COLO829 (cell line): ENCODE results near the gene NR3C2.
"Not testable (repeated sequence)": the region's sequence is repeated elsewhere in the genome, so short reads cannot be mapped to it uniquely, and the experiment has no call there.

Experiments
- DNase-seq: peaks from one replicate; pipeline ENCODE4 v3.0.0; 2012; ENCODE audit warnings: low spot score

NR3C2 gene

DNA sequence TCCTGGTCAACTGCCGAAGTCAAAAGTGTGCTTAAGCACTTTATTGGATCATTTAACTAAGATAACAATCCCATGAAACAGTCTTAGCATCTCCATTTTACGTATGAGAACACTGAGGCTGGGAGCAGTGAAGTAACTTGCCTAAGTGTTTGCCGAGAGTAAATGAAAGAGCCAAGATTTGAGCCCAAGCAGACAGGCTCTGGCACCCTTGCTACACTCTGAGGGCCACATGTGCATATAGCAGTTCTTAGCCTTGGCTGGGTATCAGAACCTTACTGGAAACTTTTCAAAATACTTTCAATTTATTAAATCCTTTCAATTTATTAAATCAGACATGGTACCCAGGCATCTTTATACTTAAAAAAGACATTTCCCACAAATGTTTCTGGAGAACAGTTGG, 225.9 kb downstream of the NR3C2 start:
- DNase-seq = no peak

DNA sequence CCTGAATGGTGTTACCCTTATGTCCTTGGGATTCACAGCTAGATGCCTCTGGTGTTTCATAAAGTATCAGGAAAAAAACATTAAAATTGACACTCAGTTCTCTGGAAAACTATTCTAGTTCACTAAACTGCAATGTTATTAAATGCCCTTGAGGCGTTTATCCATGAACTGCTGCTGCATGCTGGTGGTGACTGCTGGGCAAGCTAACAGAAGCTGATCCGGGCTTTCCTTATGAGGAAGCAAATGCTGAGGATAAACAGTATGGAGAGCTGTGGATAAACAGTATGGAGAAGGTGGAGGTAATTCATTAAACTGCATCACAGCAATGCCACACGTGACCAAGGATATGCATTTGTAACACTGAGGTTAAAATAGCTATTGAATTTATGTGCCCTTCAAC, 227.0 kb downstream of the NR3C2 start:
- DNase-seq = no peak

DNA sequence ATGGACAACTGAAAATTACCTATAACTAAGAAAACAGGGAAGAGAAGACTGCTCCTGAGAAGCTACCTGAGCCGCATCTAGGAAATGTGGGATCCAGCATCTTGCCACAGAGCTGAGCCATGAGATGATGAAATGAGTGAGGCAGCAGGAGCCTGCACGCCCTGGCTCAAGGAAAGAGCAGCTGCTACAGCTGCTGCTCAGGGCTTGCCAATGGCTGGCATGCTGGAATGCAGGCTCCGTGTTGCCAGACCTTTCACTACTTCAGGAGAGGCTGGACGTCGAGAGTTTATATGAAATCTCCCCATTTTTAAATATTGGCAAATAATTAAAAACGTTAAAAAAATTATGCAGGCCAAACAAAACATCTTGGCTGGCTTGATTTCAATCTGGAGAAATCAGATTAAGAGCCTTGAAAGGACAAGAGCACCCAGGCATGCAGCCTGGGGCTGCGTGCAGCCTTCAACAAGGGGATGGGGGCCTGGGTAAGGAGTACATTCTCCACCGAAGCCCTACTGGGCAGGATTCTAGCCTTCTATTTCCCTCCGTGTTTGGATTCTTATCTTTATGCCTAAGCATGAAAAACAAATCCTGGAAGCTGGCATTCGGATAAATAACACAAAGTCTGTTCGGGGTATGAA, 227.6 kb downstream of the NR3C2 start:
- DNase-seq = no peak

DNA sequence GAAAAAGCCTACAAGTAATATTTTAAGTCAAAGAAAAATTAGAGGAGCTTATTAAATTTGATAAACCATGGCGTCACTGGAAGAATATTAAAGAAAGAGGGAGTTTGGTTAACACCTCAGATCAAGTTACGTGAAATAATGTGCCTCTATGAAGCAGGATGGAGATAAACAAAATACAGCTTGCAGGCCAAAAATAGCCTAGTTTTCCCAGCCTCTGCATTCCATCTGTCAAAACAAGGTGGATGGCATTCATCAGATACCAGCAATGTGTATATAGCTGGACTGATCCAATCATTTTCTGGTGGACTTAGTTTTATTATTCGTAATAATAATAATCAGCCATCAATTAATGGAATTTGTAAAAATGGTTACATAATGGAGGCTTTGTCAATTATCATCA, 230.7 kb downstream of the NR3C2 start:
- no peak for DNase-seq

DNA sequence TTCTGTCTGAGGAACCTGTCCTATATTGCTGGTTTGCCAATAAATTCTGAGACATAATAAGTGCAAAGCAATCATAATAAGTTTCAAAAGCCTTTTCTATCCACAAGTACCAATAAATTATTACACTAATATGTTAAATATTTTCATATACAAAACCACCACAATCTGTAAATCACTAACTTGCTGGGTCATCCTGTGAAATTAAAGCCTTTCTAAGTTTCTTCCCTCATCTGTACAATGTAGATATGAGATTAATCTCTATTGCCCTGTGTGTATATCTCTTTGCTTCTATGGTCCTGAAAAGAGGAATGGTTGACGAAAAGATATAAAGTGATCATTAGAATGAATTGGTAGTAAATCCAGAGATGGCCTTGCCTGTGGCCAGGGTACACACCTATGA, 231.6 kb downstream of the NR3C2 start:
- DNase-seq = no peak

DNA sequence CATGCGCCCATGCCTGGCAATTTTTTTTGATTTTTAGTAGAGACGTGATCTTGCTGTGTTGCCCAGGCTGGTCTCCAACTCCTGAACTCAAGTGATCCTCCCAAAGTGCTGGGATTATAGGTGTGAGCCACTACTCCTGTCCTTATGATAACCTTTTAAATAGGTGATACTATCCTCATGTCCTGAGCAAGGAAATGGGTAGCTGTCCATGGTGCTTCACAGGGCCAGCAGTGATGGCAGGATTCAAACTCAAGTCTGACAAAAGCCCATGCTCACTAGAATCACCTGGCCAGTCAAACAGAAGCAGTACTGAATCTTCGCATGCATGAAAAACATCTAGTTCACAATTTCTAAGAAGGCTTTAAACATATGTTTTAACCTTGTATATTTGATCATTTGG, 235.1 kb downstream of the NR3C2 start:
- DNase-seq = no peak

DNA sequence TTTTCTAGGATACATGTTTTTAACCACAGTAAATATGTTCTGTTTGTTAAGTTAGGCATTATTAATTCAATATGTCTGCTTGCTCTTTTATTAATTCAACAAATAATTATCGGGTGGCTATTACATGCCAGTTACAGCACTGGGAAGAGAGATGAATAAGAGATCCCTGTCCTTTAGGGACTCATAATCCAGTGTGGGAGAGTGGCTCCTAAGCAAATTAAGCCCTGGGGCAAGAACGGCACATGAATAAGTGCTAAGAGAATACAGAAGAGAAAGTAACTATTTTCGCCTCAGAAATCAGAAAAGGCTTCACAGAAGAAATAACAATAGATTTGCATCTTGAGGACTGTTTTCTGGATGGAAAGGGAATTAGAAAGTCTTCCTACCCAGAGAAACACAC, 236.7 kb downstream of the NR3C2 start:
- DNase-seq = peak; percentile 30

DNA sequence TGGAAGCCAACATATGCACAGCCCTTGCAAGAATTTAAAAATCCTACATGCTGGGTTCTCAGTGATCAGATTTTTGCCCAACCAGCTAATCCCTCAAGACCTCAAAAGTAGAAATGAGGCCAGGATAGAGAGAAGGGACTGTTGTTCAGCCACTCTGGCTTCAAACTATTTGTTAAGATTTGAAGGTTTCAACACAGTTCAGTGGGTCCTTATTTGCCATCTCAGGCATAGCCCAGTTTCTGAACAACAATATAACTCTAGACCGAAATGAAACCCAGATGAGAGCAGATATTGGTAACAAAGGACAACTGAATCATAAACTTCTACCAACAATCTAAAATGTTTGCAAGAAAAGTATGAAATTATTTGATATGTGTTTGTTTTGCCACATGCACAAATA, 237.3 kb downstream of the NR3C2 start:
- DNase-seq = no peak

DNA sequence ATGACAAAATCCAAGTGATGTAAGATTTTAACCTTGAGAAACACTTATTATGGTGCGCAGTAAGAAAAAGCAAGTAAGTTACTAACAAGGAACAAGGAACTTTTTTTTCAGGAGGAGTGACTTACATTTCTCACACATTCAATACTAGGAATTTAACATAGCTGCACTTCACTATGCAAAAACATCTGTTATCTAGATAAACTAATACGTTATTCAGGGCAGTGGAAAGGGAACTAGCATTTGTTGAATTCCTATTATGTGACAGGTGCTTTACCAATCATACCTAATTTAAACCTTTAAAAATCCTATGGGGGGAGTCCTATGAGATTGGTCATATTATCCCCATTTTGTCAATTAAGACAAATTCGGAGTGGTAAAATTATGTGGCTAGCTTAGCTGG, 238.0 kb downstream of the NR3C2 start:
- DNase-seq = no peak

DNA sequence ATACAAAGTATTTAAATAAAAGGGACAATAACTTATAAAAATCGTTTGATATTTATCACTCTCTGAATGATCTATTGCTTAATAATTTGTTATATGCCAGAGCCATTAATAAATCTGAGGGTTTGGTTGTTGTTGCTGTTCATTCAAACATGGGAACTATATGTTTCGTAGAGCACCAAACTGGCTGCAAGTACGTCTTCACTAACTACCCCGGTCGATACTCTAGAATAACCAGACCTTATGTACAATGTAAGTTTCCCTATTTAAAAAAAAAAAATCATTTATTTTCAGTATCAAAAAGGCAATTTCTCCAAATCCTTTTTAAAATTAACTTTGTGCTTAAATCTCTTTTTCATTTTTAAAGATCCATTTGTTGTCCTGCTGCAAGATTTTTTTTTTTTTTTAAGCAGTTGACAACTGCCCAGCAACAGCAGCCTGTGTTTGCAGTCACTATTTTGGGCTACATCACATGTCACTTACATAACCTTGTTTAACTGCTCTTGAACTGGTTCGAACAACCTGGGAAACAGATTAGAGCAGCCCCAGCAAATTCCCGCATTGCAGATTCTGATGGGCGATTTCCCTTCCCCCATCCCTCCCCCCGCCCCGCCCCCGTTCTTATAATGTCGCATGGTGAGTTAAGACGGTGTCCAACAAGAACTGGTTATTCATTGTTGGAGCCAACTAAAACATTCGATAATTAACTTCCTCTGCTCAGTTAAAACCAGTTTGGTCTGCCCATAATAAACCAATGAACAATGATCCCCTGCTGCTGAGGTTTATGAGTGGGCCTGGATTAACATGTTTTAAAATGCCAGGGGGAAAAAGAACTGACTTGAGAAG, 238.9 kb downstream of the NR3C2 start:
- DNase-seq = no peak

DNA sequence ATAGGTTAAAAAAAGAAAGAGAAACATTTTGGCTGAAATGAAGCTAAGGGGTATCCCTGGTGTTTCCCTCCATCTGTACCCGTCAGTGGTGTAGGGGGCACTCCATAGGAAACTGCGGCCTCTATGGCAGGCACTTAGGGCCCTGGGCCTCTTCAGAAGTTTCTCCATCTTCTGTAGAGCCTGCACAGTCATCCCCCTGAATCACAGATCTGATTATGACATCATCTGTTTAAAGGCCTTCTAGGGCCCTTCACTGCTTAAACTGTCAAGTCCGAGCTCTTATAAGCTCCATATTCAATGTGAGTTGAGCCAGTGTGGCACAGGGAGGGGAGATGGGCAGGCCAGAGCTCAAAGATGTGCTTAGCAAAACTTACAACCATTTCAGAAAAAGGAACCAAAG, 241.3 kb downstream of the NR3C2 start:
- no peak for DNase-seq

DNA sequence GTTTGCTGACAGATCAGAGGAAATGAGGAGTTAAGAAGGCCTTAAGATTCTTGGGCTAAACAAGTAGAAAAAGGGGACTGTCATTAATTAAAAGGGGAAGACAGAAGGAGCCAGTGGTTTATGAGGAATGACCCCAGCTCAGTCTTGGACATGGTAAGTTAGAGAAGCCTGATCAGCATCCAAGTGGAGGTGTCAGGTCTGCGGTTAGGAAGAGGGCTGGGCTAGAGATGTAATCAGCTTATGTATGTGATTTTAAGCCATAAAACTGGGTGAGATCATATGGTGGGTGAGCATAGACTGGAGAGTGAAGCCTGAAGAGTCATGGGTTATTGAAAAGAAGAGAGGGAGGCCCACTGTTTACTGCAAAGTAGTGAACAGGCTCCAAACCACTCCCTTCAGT, 246.1 kb downstream of the NR3C2 start:
- DNase-seq = no peak

DNA sequence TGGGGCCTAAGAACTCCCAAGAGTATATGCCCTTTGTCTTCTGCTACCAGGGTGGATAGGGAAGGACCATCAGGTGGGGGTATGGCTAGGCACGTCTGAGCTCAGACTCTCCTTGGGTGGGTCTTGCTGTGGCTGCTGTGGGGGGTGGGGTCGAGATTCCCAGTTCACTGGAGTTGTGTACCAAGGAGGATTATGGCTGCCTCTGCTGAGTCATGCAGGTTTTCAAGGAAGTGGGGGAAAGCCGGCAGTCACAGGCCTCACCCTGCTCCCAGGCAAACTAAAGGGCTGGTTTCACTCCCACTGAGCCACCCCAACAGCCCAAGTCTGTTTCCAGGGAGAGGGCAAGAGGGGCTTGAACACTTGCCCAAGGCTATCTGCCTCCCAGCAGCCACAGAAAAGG, 249.7 kb downstream of the NR3C2 start:
- no peak for DNase-seq

DNA sequence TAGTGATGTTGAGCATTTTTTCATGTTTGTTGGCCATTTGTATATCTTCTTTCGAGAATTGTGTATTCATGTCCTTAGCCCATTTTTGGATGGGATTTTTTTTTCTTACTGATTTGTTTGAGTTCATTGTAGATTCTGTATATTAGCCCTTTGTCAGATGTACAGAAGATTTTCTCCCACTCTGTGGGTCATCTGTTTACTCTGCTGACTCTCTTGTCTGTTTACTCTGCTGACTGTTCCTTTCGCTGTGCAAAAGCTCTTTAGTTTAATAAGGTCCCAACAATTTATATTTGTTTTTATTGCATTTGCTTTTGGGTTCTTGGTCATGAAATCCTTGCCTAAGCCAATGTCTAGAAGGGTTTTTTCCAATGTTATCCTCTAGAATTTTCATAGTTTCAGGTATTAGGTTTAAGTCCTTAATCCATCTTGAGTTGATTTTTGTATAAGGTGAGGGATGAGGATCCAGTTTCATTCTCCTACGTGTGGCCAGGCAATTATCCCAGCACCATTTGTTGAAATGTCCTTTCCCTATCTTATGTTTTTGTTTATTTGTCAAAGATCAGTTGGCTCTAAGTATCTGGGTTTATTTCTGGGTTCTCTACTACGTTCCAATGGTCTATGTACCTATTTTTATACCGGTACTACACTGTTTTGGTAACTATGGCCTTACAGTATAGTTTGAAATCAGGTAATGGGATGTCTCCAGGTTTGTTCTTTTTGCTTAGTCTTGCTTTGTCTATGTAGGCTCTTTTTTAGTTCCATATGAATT, 254.6 kb downstream of the NR3C2 start:
- DNase-seq = not testable (repeated sequence)

DNA sequence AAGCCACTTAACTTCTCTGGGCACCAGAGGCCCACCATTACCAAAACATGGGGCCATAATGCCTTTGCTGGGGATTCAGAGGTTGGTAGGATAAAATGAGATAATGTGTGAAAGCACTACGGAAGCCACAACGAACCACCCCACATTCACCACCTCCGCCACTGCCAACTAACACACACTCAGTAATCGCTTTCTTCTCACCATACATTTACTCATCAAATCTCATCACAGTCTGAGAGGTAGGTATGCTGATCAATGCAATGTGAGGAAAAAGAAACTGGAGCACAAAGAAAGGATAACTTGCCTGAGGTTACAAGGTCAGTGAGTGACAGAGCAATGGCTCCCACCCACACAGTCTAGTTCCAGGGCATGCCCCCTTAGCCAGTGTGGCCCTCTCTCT, 257.3 kb downstream of the NR3C2 start:
- DNase-seq = no peak

DNA sequence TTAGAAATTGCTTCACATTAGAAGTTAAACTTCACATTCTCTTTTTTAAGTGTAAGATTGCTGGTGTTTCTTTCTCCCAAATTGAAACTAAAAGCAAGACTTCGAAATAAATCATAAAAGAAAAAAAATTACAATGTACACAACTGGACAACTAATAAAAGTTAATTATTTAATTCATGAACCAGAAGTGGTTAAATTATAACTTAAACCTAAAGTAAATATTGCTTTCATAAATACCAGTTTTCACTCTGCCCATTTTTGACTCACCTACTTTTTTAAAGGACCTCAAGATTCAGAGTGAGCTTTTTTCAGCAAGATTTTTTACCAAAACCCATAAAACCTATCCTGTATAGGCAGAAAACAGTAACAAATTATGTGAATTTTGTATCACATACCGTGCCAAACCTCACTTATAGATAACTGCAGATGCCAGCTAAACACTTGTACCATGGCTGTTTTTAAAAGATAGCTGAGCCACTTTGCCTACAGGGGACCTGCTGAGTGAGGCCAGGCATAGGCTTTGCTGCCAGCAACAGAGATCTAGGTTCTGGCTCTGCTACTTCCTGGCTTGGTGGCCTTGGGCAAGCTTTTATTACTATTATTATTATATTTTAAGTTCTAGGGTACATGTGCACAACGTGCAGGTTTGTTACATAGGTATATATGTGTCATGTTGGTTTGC, 259.8 kb downstream of the NR3C2 start:
- no peak for DNase-seq

DNA sequence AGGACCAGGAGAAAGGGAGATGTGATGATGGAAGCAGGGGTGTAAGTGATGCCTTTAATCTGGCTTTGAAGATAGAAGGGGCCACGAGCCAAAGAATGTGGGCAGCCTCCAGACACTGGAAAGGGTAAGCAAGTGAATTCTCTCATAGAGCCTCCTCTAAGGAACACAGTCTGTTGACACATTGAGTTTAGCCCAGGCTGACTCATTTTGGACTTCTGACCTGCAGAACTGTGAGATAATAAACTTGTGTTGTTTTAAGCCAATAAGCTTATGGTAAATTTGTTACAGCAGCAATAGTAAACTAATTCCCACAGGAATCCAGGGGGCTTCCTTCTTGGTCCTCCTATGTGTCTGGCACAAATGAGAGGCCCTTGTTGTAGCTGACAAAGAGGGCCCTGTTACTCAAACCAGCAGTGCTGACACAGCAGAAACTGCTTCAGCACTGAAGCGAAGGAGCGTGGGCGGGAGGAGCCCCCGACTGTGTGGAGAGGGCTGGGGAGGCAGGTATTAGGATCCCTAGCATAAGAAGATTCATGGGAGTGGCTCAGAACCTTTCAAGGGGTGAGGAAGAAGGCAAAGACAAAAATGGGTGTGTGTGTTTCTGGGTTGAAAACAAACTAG, 268.7 kb downstream of the NR3C2 start:
- DNase-seq = peak; percentile 47

DNA sequence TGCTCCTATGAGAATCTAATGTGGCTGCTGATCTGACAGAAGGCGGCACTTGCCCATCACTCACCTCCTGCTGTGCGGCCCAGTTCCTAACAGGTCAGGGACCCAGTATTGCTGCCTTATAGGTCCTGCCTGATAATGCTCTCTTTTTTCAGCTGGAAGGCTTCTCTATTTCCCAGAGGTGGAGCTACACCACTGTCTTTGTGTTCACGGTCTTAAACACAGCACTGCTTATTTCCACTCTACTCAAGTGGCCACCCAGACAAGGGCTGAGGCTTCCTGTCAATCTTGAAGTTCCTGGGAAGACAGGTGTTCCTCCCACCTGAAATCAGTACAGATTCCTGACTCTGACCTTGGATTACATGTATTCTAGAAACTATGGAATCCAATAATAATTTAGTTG, 270.6 kb downstream of the NR3C2 start:
- no peak for DNase-seq

DNA sequence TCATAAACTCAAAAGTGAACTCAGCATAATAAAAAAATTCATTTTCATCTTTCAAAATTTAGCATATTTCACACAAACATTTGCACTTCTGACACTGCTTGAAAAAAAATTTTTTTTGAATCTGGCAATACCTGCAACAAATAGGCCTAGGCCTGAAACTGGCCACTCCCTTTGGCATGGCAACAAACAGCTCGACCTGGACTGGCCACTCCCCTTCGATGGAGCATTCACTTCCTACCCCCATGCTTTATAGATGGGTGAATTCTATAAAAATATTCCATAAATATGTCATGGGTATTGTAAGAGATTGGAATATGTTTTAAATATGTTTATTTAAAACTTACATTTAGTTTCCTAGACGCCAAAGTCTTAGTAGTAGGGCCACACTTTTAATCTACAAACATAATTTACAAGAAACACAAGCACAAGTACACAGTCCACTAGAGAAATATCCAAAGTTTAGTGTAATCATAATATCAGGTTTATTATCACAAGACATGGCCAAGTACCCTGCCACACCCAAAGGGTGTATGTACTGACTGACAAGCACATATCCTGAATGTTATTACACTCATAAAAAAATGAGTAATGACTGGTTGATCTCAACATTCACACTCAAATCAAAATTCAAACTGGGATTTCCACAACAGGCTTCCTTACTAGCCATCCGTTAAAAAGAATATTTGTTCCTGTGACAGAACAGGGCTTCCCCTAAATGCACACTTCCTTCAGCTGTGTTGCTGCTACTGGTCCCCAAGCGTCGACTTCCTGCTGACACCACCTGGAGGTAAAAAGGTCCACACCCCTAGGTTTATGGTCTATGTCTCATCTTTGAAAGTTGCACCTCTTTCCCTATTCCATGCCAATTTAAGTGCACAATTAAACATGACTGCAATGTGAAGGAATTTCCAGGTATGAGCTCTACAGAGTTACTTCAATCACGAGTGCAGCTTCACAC, 271.5 kb downstream of the NR3C2 start:
- no peak for DNase-seq

DNA sequence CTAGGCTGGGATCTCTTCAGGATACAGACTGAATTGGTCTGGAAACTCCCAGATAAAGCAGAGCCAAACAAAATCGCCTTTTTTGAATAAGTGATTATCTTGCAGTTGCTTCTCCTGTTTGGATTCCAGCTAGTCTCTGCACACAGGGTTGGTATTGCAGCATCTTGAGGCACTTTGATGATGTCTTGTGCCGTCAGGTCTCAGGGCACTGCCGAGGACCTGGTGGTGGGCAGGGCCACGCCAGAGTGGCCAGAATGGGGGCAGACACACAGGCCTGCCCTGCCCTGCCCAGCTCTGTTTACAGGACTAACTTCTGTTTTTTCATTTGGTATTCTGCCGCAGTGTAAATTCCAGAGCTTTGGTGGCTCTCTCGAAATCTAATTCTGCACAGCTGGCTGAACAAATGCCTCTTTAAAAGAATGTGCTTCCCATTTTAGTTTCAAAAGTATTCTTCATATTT, 276.1 kb downstream of the NR3C2 start:
- no peak for DNase-seq

DNA sequence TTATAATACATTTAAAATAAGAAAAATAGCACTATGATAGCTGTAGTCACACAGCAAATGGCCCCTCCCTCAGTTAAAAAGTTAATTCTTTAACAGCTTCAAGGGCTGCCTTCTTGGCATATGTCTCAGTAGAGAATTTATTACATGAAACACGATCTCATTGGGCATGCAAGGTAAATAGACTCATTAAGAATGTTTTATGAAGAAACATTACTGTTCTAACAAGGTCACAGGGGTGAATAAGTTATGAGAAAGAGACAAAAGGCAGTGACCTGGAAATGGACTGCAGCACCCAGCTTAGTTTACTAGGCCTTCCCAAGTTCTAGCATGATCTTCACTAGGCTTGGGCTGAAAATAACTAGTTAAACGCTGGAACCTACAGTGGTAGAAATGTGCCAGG, 277.7 kb downstream of the NR3C2 start:
- no peak for DNase-seq
